ENCODE results near the gene MTMR6. TPM values are rescaled to one million over a fixed set of nuclear protein-coding genes. Genes with fewer than 3 reads are reported as not detected.
"Not testable (repeated sequence)": the region's sequence is repeated elsewhere in the genome, so short reads cannot be mapped to it uniquely, and the experiment has no call there.

Gene MTMR6
- total RNA-seq, 2 experiments from 2014 or later = 6.4 to 17.3 TPM

- Histone ChIP-seq H3K36me3 (ENCODE audit: insufficient read depth, low read length) (peaks cover 99% of the 10 kb centered on the region), H3K4me3 (ENCODE audit: low read depth, low read length, poor library complexity, severe bottlenecking) (no peak overlapping the region), H4K20me1 (ENCODE audit: insufficient read depth, low read length) (peaks cover 16% of the 10 kb centered on the region), H2AFZ (ENCODE audit: low read length) (no peak overlapping the region), H3K4me1 (ENCODE audit: insufficient read depth, low read length, poor library complexity, severe bottlenecking) (no peaks in the 10 kb centered on the region), H3K79me2 (ENCODE audit: insufficient read depth, low read depth, low read length) (peaks cover 47% of the 10 kb centered on the region), H3K9me3 (ENCODE audit: low read length) (no peaks in the 10 kb centered on the region), H3K9me2 (ENCODE audit: insufficient read depth, low read length) (no peaks in the 10 kb centered on the region), H3K4me2 (ENCODE audit: low read length) (no peak overlapping the region), H3K27ac (ENCODE audit: low read depth, low read length, poor library complexity, severe bottlenecking) (no peak overlapping the region)
- intact Hi-C loops (cut with micrococcal nuclease; ENCODE audit: unreplicated experiment) = no loop called here
- ChIA-PET CTCF (ENCODE audit: unreplicated experiment) (no interaction called here), POLR2A (interaction anchor here (0.5 to 0.6 kb wide), 3 partner anchors 13 to 1012 kb away, joined by 3 to 6 read pairs (median 4); no protein-coding TSS in a partner anchor)
- no peak for TF ChIP-seq CTCF (conservative IDR thresholded peaks at IDR 0.05; ENCODE audit: low read length)
- TF ChIP-seq EZH2phosphoT487 (IDR thresholded peaks at IDR 0.05; ENCODE audit: borderline replicate concordance, low read depth, low read length) = no peak
- BruUV-seq (replicated peaks) = no TSS peak
- DNase-seq (ENCODE audit: low spot score) = no peak
Measured at GRCh38 chr13:25319771-25320170, 32.5 kb upstream of the MTMR6 start.

- H3K27ac ChIP-seq (ENCODE audit: low read depth, low read length, poor library complexity, severe bottlenecking); DNase-seq (ENCODE audit: low spot score); BruUV-seq (replicated peaks); CTCF ChIA-PET (ENCODE audit: unreplicated experiment); H3K4me3 ChIP-seq (ENCODE audit: low read depth, low read length, poor library complexity, severe bottlenecking); H2AFZ ChIP-seq (ENCODE audit: low read length); H3K9me3 ChIP-seq (ENCODE audit: low read length); H3K9me2 ChIP-seq (ENCODE audit: insufficient read depth, low read length); H3K4me2 ChIP-seq (ENCODE audit: low read length); intact Hi-C loops (cut with micrococcal nuclease; ENCODE audit: unreplicated experiment); H3K4me1 ChIP-seq (ENCODE audit: insufficient read depth, low read length, poor library complexity, severe bottlenecking): not testable (repeated sequence)
- Histone ChIP-seq H3K36me3 (ENCODE audit: insufficient read depth, low read length) (peaks cover 99% of the 10 kb centered on the region), H3K79me2 (ENCODE audit: insufficient read depth, low read depth, low read length) (peaks cover 47% of the 10 kb centered on the region), H4K20me1 (ENCODE audit: insufficient read depth, low read length) (peaks cover 16% of the 10 kb centered on the region)
- POLR2A ChIA-PET = interaction anchor here (0.5 kb wide), 2 partner anchors 38 to 1012 kb away, joined by 3 to 4 read pairs; no protein-coding TSS in a partner anchor
Measured at GRCh38 chr13:25318946-25319345, 31.7 kb upstream of the MTMR6 start.

- Histone ChIP-seq H3K36me3 (ENCODE audit: insufficient read depth, low read length) (peaks cover 99% of the 10 kb centered on the region), H4K20me1 (ENCODE audit: insufficient read depth, low read length) (peaks cover 21% of the 10 kb centered on the region), H3K4me2 (ENCODE audit: low read length) (no peak overlapping the region), H3K9me3 (ENCODE audit: low read length) (no peaks in the 10 kb centered on the region), H2AFZ (ENCODE audit: low read length) (no peak overlapping the region), H3K27ac (ENCODE audit: low read depth, low read length, poor library complexity, severe bottlenecking) (no peak overlapping the region), H3K79me2 (ENCODE audit: insufficient read depth, low read depth, low read length) (peaks cover 47% of the 10 kb centered on the region), H3K4me3 (ENCODE audit: low read depth, low read length, poor library complexity, severe bottlenecking) (no peak overlapping the region), H3K4me1 (ENCODE audit: insufficient read depth, low read length, poor library complexity, severe bottlenecking) (no peaks in the 10 kb centered on the region), H3K9me2 (ENCODE audit: insufficient read depth, low read length) (no peaks in the 10 kb centered on the region)
- no TSS peak for BruUV-seq (replicated peaks)
- CTCF ChIA-PET (ENCODE audit: unreplicated experiment) = no interaction called here
- intact Hi-C loops (cut with micrococcal nuclease; ENCODE audit: unreplicated experiment) = no loop called here
- POLR2A ChIA-PET = interaction anchor here (0.6 to 0.7 kb wide), 2 partner anchors 18 to 448 kb away, joined by 3 to 4 read pairs; no protein-coding TSS in a partner anchor
- TF ChIP-seq CTCF (conservative IDR thresholded peaks at IDR 0.05; ENCODE audit: low read length) (no peak), EZH2phosphoT487 (IDR thresholded peaks at IDR 0.05; ENCODE audit: borderline replicate concordance, low read depth, low read length) (no peak)
- no peak for DNase-seq (ENCODE audit: low spot score)
Measured at GRCh38 chr13:25310891-25311290, 23.6 kb upstream of the MTMR6 start.
